B cell (primary cell): ENCODE results near the gene CBX1. TPM values are rescaled to one million over a fixed set of nuclear protein-coding genes. Genes with fewer than 3 reads are reported as not detected.

Experiments
- ATAC-seq: fragments of 200-7000 bp; cut with Tn5 transposase; one replicate; pipeline ENCODE4 v1.10.0; 2021; ENCODE audit warnings: low read depth, mild to moderate bottlenecking, moderate number of reproducible peaks, moderate library complexity
- CTCF ChIA-PET: fragments of 350-600 bp; sonication (Branson Sonifier 250); formaldehyde crosslinking; loops from one replicate; lab custom pipeline; 2021; ENCODE audit warnings: antibody characterized with exemption, inconsistent platforms; lab: Charles Lee
- POLR2A ChIA-PET: fragments of 350-600 bp; sonication (Branson Sonifier 250); formaldehyde crosslinking; loops from one replicate; lab custom pipeline; 2021; ENCODE audit warnings: antibody characterized with exemption; lab: Charles Lee
- DNase-seq: peaks from one replicate; pipeline ENCODE4 v3.0.0; 2013
- H2AFZ ChIP-seq: 2 replicates; pipeline ENCODE4 v1.6.1; 2012; ENCODE audit warnings: mild to moderate bottlenecking, low read depth, low read length; ENCODE audit not compliant: insufficient read depth, poor library complexity, severe bottlenecking
- H3K27ac ChIP-seq, 2 donors: 1 replicate in 1 of 2; 2 replicates in 1 of 2; pipeline ENCODE4 v1.5.1; 2012 to 2013; ENCODE audit warnings: low read length in 2 of 2, mild to moderate bottlenecking in 2 of 2, moderate library complexity in 1 of 2
- H3K27me3 ChIP-seq, 4 experiments: fragments of 200-600 bp in 1 of 4; sonication (generic) in 1 of 4; replicated peaks in 1 of 4; 1 replicate in 2 of 4; 2 replicates in 2 of 4; pipeline versions ENCODE4 v1.6.1 to v1.7.0; 2013 to 2016; ENCODE audit warnings: low read length in 3 of 4, mild to moderate bottlenecking in 2 of 4, mixed read lengths in 1 of 4, moderate library complexity in 1 of 4; ENCODE audit not compliant: insufficient read depth in 4 of 4, control insufficient read depth in 3 of 4; ENCODE audit errors: control extremely low read depth in 1 of 4
- H3K36me3 ChIP-seq, 2 experiments: replicated peaks in 1 of 2; 1 replicate in 1 of 2; 2 replicates in 1 of 2; pipeline versions ENCODE4 v1.6.1 to v1.7.1; 2013; ENCODE audit warnings: low read length in 1 of 2; ENCODE audit not compliant: insufficient read depth in 2 of 2, control insufficient read depth in 1 of 2; ENCODE audit errors: control extremely low read depth in 1 of 2, extremely low read depth in 1 of 2
- H3K4me1 ChIP-seq, 2 donors: fragments of 200-600 bp in 1 of 2; sonication (generic) in 1 of 2; 1 replicate in 1 of 2; 2 replicates in 1 of 2; pipeline versions ENCODE4 v1.5.1 to v1.6.1; 2013 to 2017; ENCODE audit warnings: low read length in 2 of 2; ENCODE audit not compliant: control insufficient read depth in 2 of 2, insufficient read depth in 2 of 2
- H3K4me2 ChIP-seq: replicated peaks from 2 replicates; pipeline ENCODE3; 2012; ENCODE audit warnings: mild to moderate bottlenecking, low read depth, low read length; ENCODE audit not compliant: poor library complexity, severe bottlenecking
- H3K4me3 ChIP-seq, 5 experiments: fragments of 200-600 bp in 1 of 5; sonication (generic) in 1 of 5; 1 replicate in 3 of 5; 2 replicates in 2 of 5; pipeline versions ENCODE4 v1.5.1 to v1.7.0; 2011 to 2016; ENCODE audit warnings: low read length in 4 of 5, mild to moderate bottlenecking in 4 of 5, low read depth in 2 of 5, control low read depth in 1 of 5, moderate library complexity in 1 of 5; ENCODE audit not compliant: insufficient read depth in 1 of 5; ENCODE audit errors: control extremely low read depth in 1 of 5, extremely low read depth in 1 of 5
- H3K79me2 ChIP-seq: fragments of 200-600 bp; sonication (generic); one replicate; pipeline ENCODE4 v1.6.0; 2016; ENCODE audit warnings: low read length; ENCODE audit not compliant: control insufficient read depth, insufficient read depth
- H3K9ac ChIP-seq: fragments of 200-600 bp; sonication (generic); 2 replicates; pipeline ENCODE4 v1.6.1; 2017; ENCODE audit warnings: mild to moderate bottlenecking, low read length, moderate library complexity
- H3K9me3 ChIP-seq, 3 donors: one replicate each; pipeline versions ENCODE4 v1.6.1 to v1.7.1; 2013; ENCODE audit warnings: low read length in 2 of 3; ENCODE audit not compliant: control insufficient read depth in 2 of 3, insufficient read depth in 1 of 3; ENCODE audit errors: control extremely low read depth in 1 of 3
- H4K20me1 ChIP-seq: 2 replicates; pipeline ENCODE4 v1.6.0; 2012; ENCODE audit warnings: mild to moderate bottlenecking, low read length; ENCODE audit not compliant: insufficient read depth, control insufficient read depth, poor library complexity, severe bottlenecking
- H3K27ac Mint-ChIP-seq: one replicate; pipeline ENCODE4 v1.8.0; 2021; ENCODE audit warnings: mixed read lengths
- H3K27me3 Mint-ChIP-seq: one replicate; pipeline ENCODE4 v1.8.0; 2021; ENCODE audit warnings: mixed read lengths
- H3K4me1 Mint-ChIP-seq: one replicate; pipeline ENCODE4 v1.8.0; 2021; ENCODE audit warnings: mixed read lengths
- H3K4me3 Mint-ChIP-seq: one replicate; pipeline ENCODE4 v1.8.0; 2021; ENCODE audit warnings: mixed read lengths
- H3K9me3 Mint-ChIP-seq: one replicate; pipeline ENCODE4 v1.8.0; 2022; ENCODE audit warnings: mixed read lengths; ENCODE audit not compliant: insufficient read depth
- CTCF ChIP-seq: fragments of 200-600 bp; IDR thresholded peaks from one replicate; pipeline ENCODE4 v1.8.0; 2022; ENCODE audit warnings: antibody characterized with exemption, mild to moderate bottlenecking
- EZH2 ChIP-seq: IDR thresholded peaks from 2 replicates; pipeline ENCODE4 v1.6.1; 2012; ENCODE audit warnings: borderline replicate concordance, low read depth, mild to moderate bottlenecking, moderate library complexity, low read length; ENCODE audit not compliant: insufficient read depth, poor library complexity, severe bottlenecking
- WGBS: methylation state at CpG from one replicate; pipeline ENCODE4 v1.1.5; 2013; ENCODE audit warnings: missing lambda C conversion rate; ENCODE audit not compliant: insufficient coverage; 5-methylcytosine and 5-hydroxymethylcytosine counted together
- intact Hi-C: fragments of 100-400 bp; cut with micrococcal nuclease; formaldehyde crosslinking; loops from one replicate; pipeline ENCODE4 v1.10.0; 2022
- polyA plus RNA-seq: library from polyadenylated mRNA; depleted of rRNA; stranded (reverse); fragments of >200 nt; gene quantifications from 2 replicates; pipeline ENCODE4 v1.2.3, GENCODE V29; 2012
- total RNA-seq, 2 donors: library from RNA; stranded (reverse); fragments of 120-200 nt in 1 of 2; gene quantifications; 1 replicate in 1 of 2; 2 replicates in 1 of 2; pipeline versions ENCODE4 v1.2.3 to v1.2.4, GENCODE V29; 2013 to 2022

The CBX1 gene
- total and polyA plus RNA-seq, 2 donors (not counting 1 experiment from before 2014, with no cell fraction given): 9.4 to 33.1 TPM

GRCh38 chr17:48131216-48131824 lies 30.0 kb upstream of the CBX1 start:
- peak; percentile 79 for DNase-seq
- no peak overlapping the region for H3K9ac ChIP-seq
- ChIA-PET CTCF (interaction anchor here (0.6 to 9.4 kb wide), 20 partner anchors 12 to 181 kb away, joined by 3 to 237 read pairs (median 3); partner anchors contain the start of gene SNX11), POLR2A (interaction anchor here (0.6 kb wide), 1 partner anchor 50 kb away, joined by 4 read pairs; no protein-coding TSS in a partner anchor)
- TF ChIP-seq CTCF: peak; percentile 90
- no peak for TF ChIP-seq EZH2
- no peaks in the 10 kb centered on the region for H3K4me1 ChIP-seq
- no peaks in the 10 kb centered on the region for H4K20me1 ChIP-seq
- WGBS: no CpG with 5 or more reads among the region's 4 CpGs
- Mint-ChIP-seq H3K4me1 (peaks cover 3% of the 10 kb centered on the region), H3K9me3 (no peaks in the 10 kb centered on the region), H3K4me3 (no peak overlapping the region), H3K27me3 (no peaks in the 10 kb centered on the region), H3K27ac (peak overlapping the region; percentile 7)
- H3K4me2 ChIP-seq: no peak overlapping the region
- H3K36me3 ChIP-seq: peaks cover 0 to 13% of the 10 kb centered on the region in 2 experiments
- H3K27ac ChIP-seq: no peak overlapping the region
- no peaks in the 10 kb centered on the region for H3K9me3 ChIP-seq
- H2AFZ ChIP-seq: no peak overlapping the region
- intact Hi-C loops: loop anchor here (1.0 to 2.0 kb wide), 4 partner anchors 21 to 105 kb away; partner anchors contain the start of gene CBX1
- H3K4me3 ChIP-seq: no peak overlapping the region
- no peaks in the 10 kb centered on the region for H3K27me3 ChIP-seq
- ATAC-seq: peak; percentile 87
- no peaks in the 10 kb centered on the region for H3K79me2 ChIP-seq

- DNase-seq: no peak
- no peak overlapping the region for H2AFZ ChIP-seq
- H4K20me1 ChIP-seq: no peaks in the 10 kb centered on the region
- ATAC-seq: no peak
- Mint-ChIP-seq H3K4me1 (peaks cover 3% of the 10 kb centered on the region), H3K27ac (no peak overlapping the region), H3K9me3 (no peaks in the 10 kb centered on the region), H3K4me3 (no peak overlapping the region), H3K27me3 (no peaks in the 10 kb centered on the region)
- no peaks in the 10 kb centered on the region for H3K4me1 ChIP-seq
- H3K27me3 ChIP-seq: no peaks in the 10 kb centered on the region
- H3K27ac ChIP-seq: no peak overlapping the region
- no peak overlapping the region for H3K9ac ChIP-seq
- TF ChIP-seq EZH2 (no peak), CTCF (no peak)
- H3K4me2 ChIP-seq: no peak overlapping the region
- ChIA-PET POLR2A (no interaction called here), CTCF (interaction anchor here (1.2 to 9.4 kb wide), 11 partner anchors 11 to 127 kb away, joined by 3 to 237 read pairs (median 15); partner anchors contain the start of gene SNX11)
- no peak overlapping the region for H3K4me3 ChIP-seq
- no peaks in the 10 kb centered on the region for H3K9me3 ChIP-seq
- intact Hi-C loops: loop anchor here (2.0 kb wide), 1 partner anchor 19 kb away; no protein-coding TSS in a partner anchor
- H3K36me3 ChIP-seq: peaks cover 0 to 22% of the 10 kb centered on the region in 2 experiments
- H3K79me2 ChIP-seq: no peaks in the 10 kb centered on the region
- WGBS: 83% methylated on average over 1 of the region's 5 CpGs
Measured at GRCh38 chr17:48129981-48130380, 28.7 kb upstream of the CBX1 start.
